Fibroblast of peridontal ligament (primary cell): ENCODE data around the gene CDK3.
A peak's percentile ranks its signal among the peaks of the same experiment; 100 is the strongest.

ENCODE experiments used
- DNase-seq: peaks from one replicate; pipeline ENCODE4 v3.0.0-alpha.2; 2010; ENCODE audit errors: extremely low read depth

CDK3 gene

DNA sequence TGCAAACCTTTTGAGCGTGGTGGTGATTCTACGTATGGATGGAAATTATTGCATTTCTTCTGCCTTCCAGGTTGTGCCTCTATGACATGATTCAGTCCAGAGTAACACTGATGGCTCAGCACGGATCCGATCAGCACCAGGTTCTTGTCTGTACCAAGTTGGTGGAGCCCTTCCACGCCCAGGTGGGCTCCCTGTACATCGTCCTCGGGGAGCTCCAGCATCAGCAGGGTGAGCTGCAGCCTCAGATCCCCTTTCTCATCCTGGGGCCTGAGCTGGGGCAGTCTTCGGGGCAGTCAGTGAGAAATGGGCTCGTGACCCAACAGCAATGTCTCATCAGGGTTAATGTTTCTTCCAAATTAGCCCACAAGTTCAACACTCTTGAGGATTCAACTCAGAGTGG is 9.3 kb upstream of the CDK3 start:
- DNase-seq = no peak

DNA sequence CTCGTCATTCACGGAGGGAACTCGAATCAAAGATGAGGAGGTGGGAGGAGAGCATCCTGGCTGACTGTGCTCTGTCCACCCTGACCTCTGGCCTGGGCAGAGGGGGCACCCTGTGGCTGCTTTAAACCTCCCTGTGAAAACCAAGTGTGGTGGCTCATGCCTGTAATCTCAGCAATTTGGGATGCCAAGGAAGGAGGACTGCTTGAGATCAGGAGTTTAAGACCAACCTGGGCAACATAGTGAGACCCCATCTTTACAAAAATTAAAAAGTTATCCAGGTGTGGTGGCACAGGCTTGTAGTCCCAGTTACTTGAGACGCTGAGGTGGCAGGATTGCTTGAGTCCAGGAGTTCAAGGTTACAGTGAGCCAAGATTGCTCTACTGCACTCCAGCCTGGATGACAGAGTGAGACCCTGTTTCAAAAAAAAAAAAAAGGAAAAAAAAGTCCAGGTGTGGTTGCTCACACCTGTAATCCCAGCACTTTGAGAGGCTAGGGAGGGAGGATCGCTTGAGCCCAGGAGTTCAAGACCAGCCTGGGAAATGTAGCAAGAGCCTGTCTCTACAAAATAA is 5.8 kb upstream of the CDK3 start:
- DNase-seq = no peak

DNA sequence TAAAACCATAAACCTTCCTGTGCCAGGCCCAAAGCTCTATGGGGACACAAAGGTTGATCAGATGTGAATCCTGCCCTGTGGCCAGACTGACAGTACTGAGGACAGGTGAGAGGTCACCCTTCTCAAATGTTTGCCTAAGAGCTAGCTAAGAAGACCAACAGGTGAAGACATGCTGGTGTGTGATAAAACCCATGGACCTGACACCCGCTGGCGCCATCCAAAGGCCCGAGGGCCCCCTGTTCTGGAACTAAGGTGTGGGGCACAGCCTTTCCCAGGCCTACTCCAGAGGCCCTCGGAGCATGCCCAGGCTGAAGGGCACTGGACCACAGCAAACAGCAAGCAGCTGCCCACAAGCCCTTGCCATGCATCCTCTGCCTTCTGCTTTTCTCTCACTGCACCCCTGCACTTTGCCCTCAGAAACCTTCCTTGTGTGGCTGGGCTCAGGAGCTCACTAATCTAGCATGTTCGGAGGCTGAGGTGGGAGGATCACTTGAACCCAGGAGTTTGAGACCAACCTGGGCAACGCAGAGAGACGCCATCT is 5.2 kb upstream of the CDK3 start:
- no peak for DNase-seq

DNA sequence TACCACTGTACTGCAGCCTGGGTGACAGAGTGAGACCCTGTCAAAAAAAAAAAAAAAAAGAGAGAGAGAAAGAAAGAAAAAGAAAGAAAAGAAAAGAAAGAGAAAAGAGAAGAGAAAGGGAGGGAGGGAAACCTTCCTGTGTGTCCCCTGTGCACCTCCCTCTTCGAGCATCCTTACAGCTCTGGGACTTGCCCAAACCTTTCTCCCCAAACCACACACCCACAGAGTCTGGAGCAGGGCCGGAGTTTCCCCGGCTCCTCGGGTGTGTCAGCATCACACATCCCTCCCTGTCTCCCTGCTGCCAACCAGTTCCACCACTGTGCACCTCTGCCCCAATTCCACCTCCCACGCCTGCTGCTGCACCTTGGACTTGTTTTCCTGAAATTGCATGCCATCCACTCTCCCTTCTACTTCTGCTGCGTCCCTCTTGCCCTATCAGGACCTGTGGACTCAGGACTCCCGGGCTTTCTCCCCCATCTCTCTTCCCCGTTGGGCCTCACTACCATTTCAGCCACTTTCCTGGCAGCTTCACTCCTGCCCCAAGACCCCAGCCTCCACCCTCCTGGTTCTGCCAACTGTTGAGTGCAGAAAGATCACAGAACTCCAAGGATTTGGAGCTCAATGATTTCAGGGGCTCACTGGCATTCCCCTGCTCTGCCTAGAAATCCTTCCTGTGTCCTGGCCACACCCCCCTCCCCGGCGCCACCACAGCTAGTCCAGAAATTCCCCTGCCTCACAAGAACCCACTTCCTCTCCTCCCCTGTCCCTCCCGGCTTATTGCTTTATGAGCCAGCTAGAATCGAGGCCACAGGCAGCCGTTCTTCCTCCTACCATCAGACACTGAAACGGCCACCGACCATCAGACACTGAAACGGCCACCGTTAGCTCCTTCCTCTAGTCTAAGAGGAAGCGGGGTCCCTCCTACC is 3.7 kb upstream of the CDK3 start:
- peak; percentile 33 for DNase-seq

- no peak for DNase-seq
Observed at GRCh38 chr17:75998327-75998795, 2.3 kb upstream of the CDK3 start.

DNA sequence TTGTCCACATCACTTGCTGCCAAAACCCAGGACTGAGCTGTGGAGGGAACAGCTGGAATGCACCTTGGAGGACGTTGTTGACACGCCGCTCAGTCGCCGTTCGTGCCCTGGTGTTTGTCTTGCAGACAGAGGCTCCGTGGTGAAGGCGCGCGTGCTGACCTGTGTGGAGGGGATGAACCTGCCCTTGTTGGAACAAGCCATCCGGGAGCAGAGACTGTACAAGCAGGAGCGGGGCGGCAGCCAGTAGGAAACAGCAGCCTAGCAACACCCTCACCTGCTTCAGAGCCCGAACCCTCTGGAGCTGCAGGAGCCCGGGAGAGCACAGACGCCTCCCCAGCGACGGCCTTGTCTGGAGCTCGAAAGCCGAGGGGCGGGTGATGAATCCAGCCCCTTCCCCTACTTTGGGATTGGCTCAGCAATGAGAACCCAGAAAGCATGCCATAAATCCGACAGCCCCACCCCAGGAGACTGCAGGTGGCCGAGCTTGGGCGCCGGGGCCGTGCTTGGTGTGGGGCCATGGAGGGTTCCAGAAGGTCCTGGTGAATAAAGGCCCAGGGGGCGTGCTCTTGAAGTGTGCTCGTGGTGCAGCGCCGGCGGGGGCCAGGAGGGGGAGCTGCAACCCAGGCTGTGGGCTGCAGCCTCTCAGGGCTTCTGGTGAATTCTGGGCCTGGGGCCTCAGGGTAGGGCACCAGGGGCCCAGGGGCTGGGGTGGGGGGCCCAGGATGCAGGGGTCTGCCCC is 470 bp upstream of the CDK3 start:
- peak; percentile 11 for DNase-seq

DNA sequence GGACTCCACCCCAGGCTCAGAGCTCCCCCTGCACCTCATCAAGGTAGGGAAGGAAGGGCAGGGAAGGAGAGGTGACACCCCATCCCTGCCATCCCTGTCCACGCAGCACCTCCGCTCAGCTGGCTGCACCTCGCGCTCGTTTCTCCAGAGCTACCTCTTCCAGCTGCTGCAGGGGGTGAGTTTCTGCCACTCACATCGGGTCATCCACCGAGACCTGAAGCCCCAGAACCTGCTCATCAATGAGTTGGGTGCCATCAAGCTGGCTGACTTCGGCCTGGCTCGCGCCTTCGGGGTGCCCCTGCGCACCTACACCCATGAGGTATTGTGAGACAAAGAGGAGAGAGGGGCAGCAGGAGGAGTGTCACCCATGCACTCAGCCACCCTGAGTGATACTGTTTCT is 1.4 kb downstream of the CDK3 start:
- no peak for DNase-seq

DNA sequence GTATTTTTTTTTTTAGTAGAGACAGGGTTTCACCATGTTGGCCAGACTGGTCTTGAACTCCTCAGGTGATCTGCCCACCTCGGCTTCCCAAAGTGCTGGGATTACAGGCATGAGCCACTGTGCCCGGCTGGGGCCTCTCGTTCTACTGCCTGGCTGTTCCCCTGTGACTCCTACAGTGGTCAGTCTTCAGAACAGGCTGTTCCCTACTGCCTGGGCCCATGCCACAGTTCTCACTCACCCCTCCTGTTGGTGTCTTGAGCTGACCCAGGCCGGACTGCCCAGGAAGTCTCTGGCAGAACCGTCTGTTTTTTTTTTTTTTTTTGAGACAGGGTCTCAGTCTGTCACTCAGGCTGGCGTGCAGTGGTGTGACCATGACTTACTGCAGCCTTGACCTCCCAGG is 3.3 kb downstream of the CDK3 start:
- DNase-seq = no peak

GRCh38 chr17:76004750-76005262 is 4.2 kb downstream of the CDK3 start:
- DNase-seq = no peak

DNA sequence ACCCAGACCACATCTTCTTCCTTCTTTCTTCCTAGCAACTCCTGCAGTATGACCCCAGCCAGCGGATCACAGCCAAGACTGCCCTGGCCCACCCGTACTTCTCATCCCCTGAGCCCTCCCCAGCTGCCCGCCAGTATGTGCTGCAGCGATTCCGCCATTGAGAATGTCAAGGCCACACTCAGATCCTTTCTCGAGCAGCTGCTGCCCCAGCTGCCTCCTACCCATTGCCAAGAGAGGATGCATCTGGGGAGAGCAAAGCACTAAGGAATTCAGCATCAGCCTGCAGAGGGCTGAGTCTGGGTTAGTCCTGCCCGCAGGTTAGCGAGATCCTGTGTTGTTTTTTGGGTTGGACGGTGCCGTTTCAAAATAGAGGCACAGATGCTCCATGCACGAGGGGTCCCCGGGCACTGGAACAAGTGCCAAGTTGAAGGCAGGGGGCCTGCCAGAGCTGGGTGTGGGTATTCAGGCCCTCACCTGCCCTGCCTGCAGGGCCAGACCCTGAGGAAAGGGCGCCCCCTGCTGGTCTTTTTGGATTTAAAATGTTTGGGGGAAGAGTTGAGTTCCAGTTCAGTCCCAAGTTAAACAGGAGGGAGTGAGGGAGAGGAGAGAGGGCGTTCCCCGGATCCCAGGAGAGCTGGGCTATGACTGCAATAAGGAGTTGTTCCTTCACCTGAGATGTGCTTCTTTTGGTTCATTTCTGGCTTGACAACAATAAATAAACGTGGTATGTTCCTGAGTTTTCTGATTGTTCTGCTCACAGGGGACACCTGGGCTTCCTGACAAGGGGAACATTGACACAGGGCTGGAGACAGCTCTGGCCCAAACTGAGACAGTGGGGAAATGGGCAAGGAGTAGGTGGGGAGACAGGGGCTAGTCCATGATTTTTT is 4.9 kb downstream of the CDK3 start:
- peak; percentile 64 for DNase-seq

GRCh38 chr17:76007131-76007849 is 6.6 kb downstream of the CDK3 start:
- DNase-seq = no peak

GRCh38 chr17:76007850-76008165 is 7.2 kb downstream of the CDK3 start:
- DNase-seq = no peak

GRCh38 chr17:76008208-76008607 is 7.6 kb downstream of the CDK3 start:
- DNase-seq = no peak

GRCh38 chr17:76008630-76009425 is 8.2 kb downstream of the CDK3 start:
- DNase-seq = no peak

- no peak for DNase-seq
Observed at GRCh38 chr17:76009447-76009846, 8.8 kb downstream of the CDK3 start.

DNA sequence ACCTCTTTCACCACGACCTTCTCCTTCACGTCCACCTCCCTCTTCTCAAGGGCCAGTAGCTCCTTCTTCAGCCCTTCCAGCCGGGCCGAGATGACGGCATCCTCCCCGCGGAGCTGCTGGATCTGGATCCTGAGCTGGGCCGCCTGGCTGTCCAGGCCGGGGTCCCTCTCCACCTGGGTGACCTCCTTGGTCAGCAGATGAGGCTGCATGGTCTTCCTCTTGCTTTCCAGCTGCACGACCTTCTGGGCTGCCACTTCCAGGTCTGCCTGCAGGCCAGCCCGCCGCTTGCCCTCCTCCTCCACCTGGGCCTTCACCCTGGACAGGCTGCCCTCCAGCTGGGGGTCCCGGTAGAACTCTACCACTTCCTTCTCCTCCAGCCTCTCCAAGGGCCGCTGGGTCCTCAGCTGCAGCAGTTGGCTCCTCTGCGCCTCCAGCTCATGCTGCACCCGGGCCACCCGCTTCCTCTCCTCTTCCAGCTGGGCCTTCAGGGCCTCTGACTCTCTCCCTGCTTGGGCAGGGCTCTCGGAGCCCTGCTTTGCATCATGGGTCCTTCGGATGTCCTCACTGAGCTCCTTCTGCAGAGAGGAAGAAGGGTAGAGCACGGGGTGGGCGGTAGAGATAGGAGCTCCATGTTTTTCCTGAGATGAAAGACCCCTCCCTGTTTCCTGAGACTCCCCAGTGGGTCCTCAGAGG is 9.5 kb downstream of the CDK3 start:
- no peak for DNase-seq

GRCh38 chr17:76011951-76012350 is 11.3 kb downstream of the CDK3 start:
- no peak for DNase-seq

- DNase-seq = no peak
Observed at GRCh38 chr17:76013377-76013932, 12.8 kb downstream of the CDK3 start.
